ENCODE measurements around the gene AOC2. TPM values are rescaled to one million over a fixed set of nuclear protein-coding genes. Genes with fewer than 3 reads are reported as not detected.

The AOC2 gene
- total and polyA plus RNA-seq, 2 of the 8 experiments (the other 6 are each of a cell fraction or from before 2014, with no cell fraction given), result 4.2 to 4.7 TPM

- H2BK120ac ChIP-seq (replicated peaks; ENCODE audit: low read depth, low read length), result no peak overlapping the region
- H3K9ac ChIP-seq (replicated peaks in 1 of 4; ENCODE audit: extremely low read depth in 1 of 4, low read depth in 3 of 4, low read length in 3 of 4), result no peak overlapping the region
- H2AFZ ChIP-seq (ENCODE audit: low read length), result no peak overlapping the region
- H2BK12ac ChIP-seq (ENCODE audit: low read depth, low read length), result no peak overlapping the region
- H3K4me2 ChIP-seq (ENCODE audit: insufficient read depth in 1 of 2, low read depth in 2 of 2, low read length in 2 of 2), result no peak overlapping the region
- H4K8ac ChIP-seq (ENCODE audit: extremely low read depth, insufficient read depth, low read length), result no peak overlapping the region
- DNase-seq (ENCODE audit: low read depth in 1 of 2, low spot score in 2 of 2) (no peak), FAIRE-seq (no peak)
- H3K14ac ChIP-seq (ENCODE audit: insufficient read length), result no peak overlapping the region
- no peak overlapping the region for H2BK15ac ChIP-seq (ENCODE audit: low read length)
- no peaks in the 10 kb centered on the region for H3K23me2 ChIP-seq (ENCODE audit: low read depth, low read length)
- no peaks in the 10 kb centered on the region for H4K20me1 ChIP-seq (replicated peaks in 1 of 2; ENCODE audit: control insufficient read depth in 1 of 2, insufficient read depth in 2 of 2, low read length in 2 of 2)
- H2BK20ac ChIP-seq (ENCODE audit: low read length), result no peak overlapping the region
- no peaks in the 10 kb centered on the region; the same call in 1 of the 2 replicates for H3K79me1 ChIP-seq (ENCODE audit: low read depth, low read length)
- no peak overlapping the region for H3K23ac ChIP-seq (ENCODE audit: insufficient read length)
- H3K4me1 ChIP-seq (replicated peaks in 1 of 4; ENCODE audit: control insufficient read depth in 3 of 4, insufficient read depth in 4 of 4, low read length in 3 of 4), result no peaks in the 10 kb centered on the region
- no peak overlapping the region for H4K5ac ChIP-seq (ENCODE audit: insufficient read length, low read depth, low read length)
- H3K18ac ChIP-seq (ENCODE audit: extremely low read depth, low read length), result no peak overlapping the region
- no peaks in the 10 kb centered on the region for H3K79me2 ChIP-seq (ENCODE audit: control insufficient read depth in 1 of 2, insufficient read depth in 2 of 2, low read length in 2 of 2)
- H3K9me3 ChIP-seq (ENCODE audit: insufficient read depth in 2 of 2, low read depth in 1 of 2, low read length in 1 of 2), result no peaks in the 10 kb centered on the region
- H4K91ac ChIP-seq (replicated peaks; ENCODE audit: insufficient read length, low read length), result no peak overlapping the region
- no peaks in the 10 kb centered on the region for H3K27me3 ChIP-seq (replicated peaks in 1 of 4; ENCODE audit: control insufficient read depth in 3 of 4, extremely low read depth in 1 of 4, insufficient read depth in 3 of 4, low read length in 3 of 4)
- H3K4ac ChIP-seq (replicated peaks; ENCODE audit: insufficient read length, low read depth, low read length), result no peak overlapping the region
- no peak overlapping the region for H2AK5ac ChIP-seq (ENCODE audit: low read depth, low read length)
- no peaks in the 10 kb centered on the region for H3K36me3 ChIP-seq (ENCODE audit: control insufficient read depth in 2 of 4, insufficient read depth in 4 of 4, low read length in 3 of 4)
- no peak overlapping the region for H3K56ac ChIP-seq (replicated peaks; ENCODE audit: insufficient read length, low read depth, low read length)
- TF ChIP-seq RFX5 (IDR thresholded peaks at IDR 0.05; ENCODE audit: borderline replicate concordance, low read depth, low read length) (no peak), KDM1A (IDR thresholded peaks at IDR 0.05; ENCODE audit: borderline replicate concordance, low read length) (no peak), SIRT6 (IDR thresholded peaks at IDR 0.05; ENCODE audit: low read length) (no peak), CHD1 (IDR thresholded peaks at IDR 0.05; ENCODE audit: low read depth, low read length) (no peak), TAF7 (optimal IDR thresholded peaks at IDR 0.05; ENCODE audit: borderline replicate concordance, low read depth, low read length) (no peak), EGR1 (IDR thresholded peaks at IDR 0.05; ENCODE audit: borderline replicate concordance, low read depth, low read length) (no peak), CTBP2 (IDR thresholded peaks at IDR 0.05; ENCODE audit: borderline replicate concordance, insufficient read depth, insufficient read length, low read length) (no peak), ASH2L (IDR thresholded peaks at IDR 0.05; ENCODE audit: low read length) (no peak), HDAC6 (IDR thresholded peaks at IDR 0.05; ENCODE audit: low read depth, low read length) (no peak), USF2 (IDR thresholded peaks at IDR 0.05; ENCODE audit: low read length) (no peak), SP1 (IDR thresholded peaks at IDR 0.05; ENCODE audit: low read depth, low read length) (no peak), HDAC2 (IDR thresholded peaks at IDR 0.05; ENCODE audit: borderline replicate concordance in 1 of 2, low read depth in 2 of 2, low read length in 2 of 2) (no peak), TEAD4 (IDR thresholded peaks at IDR 0.05; ENCODE audit: low read depth, low read length) (no peak)
- H3K27ac ChIP-seq (ENCODE audit: low read depth, low read length), result no peak overlapping the region
- no peak overlapping the region for H2BK5ac ChIP-seq (ENCODE audit: low read depth, low read length)
- 86% methylated on average over 1 of the region's 1 CpG; no CpG with 5 or more reads in 1 of the 2 experiments for WGBS, 2 experiments (ENCODE audit: extremely low coverage in 1 of 2, insufficient coverage in 1 of 2, insufficient read length in 1 of 2, insufficient replicate concordance in 2 of 2, low coverage in 1 of 2, low lambda C conversion rate in 2 of 2, missing lambda C conversion rate in 1 of 2)
- ChIA-PET CTCF (ENCODE audit: partially characterized antibody) (interaction anchor here (1.1 to 6.8 kb wide), 4 partner anchors 12 to 72 kb away, joined by 3 to 55 read pairs (median 6); partner anchors contain the start of genes AOC2 and BECN1), POLR2A (ENCODE audit: partially characterized antibody) (interaction anchor here (0.6 to 2.8 kb wide), 4 partner anchors 9 to 739 kb away, joined by 3 to 14 read pairs (median 4); partner anchors contain the start of gene AOC2)
- H3K4me3 ChIP-seq (ENCODE audit: extremely low read depth in 1 of 4, insufficient read depth in 2 of 4, low read depth in 3 of 4, low read length in 4 of 4), result no peak overlapping the region
Measured at GRCh38 chr17:42857389-42857788, 13.0 kb downstream of the AOC2 start.
